Stomach smooth muscle (tissue), 2 donors: Measurements from ENCODE around the gene SELPLG.
A peak's percentile ranks its signal among the peaks of the same experiment; 100 is the strongest.
"Not testable (repeated sequence)": the region's sequence is repeated elsewhere in the genome, so short reads cannot be mapped to it uniquely, and the experiment has no call there.

Source experiments
- H3K27ac ChIP-seq: one replicate; pipeline ENCODE4 v1.7.0; 2013; ENCODE audit warnings: mild to moderate bottlenecking, low read length, inconsistent platforms
- H3K27me3 ChIP-seq, 2 donors: one replicate each; pipeline ENCODE4 v1.7.0; 2013; ENCODE audit warnings: low read length in 2 of 2; ENCODE audit not compliant: insufficient read depth in 2 of 2, control insufficient read depth in 1 of 2
- H3K36me3 ChIP-seq, 2 donors: one replicate each; pipeline ENCODE4 v1.7.0; 2013; ENCODE audit warnings: low read length in 2 of 2; ENCODE audit not compliant: control insufficient read depth in 2 of 2, insufficient read depth in 2 of 2
- H3K4me1 ChIP-seq: one replicate; pipeline ENCODE4 v1.7.0; 2013; ENCODE audit warnings: low read length; ENCODE audit not compliant: control insufficient read depth, insufficient read depth
- H3K4me3 ChIP-seq, 2 donors: one replicate each; pipeline ENCODE4 v1.7.0; 2013; ENCODE audit warnings: low read length in 2 of 2
- H3K9ac ChIP-seq, 2 donors: one replicate each; pipeline ENCODE4 v1.7.0; 2013; ENCODE audit warnings: low read length in 2 of 2, mild to moderate bottlenecking in 1 of 2
- H3K9me3 ChIP-seq, 2 donors: one replicate each; pipeline ENCODE4 v1.7.0; 2013; ENCODE audit warnings: low read length in 2 of 2; ENCODE audit not compliant: control insufficient read depth in 2 of 2
- donor health status: healthy.
- donor health status: Pancreatic carcinoma.

SELPLG gene

DNA sequence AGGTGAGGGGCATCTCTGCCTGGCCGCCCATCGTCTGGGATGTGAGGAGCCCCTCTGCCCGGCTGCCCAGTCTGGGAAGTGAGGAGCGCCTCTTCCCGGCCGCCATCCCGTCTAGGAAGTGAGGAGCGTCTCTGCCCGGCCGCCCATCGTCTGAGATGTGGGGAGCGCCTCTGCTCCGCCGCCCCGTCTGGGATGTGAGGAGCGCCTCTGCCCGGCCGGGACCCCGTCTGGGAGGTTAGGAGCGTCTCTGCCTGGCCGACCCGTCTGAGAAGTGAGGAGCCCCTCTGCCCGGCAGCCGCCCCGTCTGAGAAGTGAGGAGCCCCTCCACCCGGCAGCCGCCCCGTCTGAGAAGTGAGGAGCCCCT is 22.1 kb upstream of the SELPLG start:
- Histone ChIP-seq H3K36me3 (peaks cover 32 to 42% of the 10 kb centered on the region in 2 donors), H3K4me1 (peaks cover 21% of the 10 kb centered on the region)
- H3K9ac ChIP-seq, H3K27ac ChIP-seq, H3K9me3 ChIP-seq, H3K27me3 ChIP-seq, H3K4me3 ChIP-seq: not testable (repeated sequence)

DNA sequence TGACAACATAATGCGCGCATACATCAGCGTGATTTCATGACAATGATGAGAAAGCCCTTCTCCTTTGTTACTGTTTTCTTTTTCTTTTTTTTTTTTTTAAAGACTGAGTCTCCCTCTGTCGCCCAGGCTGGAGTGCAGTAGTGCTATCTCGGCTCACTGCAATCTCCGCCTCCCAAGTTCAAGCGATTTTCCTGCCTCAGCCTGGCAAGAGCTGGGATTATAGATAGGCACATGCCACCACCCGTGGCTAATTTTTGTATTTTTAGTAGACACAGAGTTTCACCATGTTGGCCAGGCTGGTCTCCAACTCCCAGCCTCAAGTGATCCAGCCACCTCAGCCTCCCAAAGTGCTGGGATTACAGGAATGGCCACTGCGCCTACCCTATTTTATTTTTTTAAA is 20.9 kb upstream of the SELPLG start:
- not testable (repeated sequence) for H3K9me3 ChIP-seq, H3K4me3 ChIP-seq, H3K27ac ChIP-seq, H3K9ac ChIP-seq, H3K27me3 ChIP-seq
- peaks cover 21% of the 10 kb centered on the region for H3K4me1 ChIP-seq
- H3K36me3 ChIP-seq: peaks cover 34 to 41% of the 10 kb centered on the region in 2 donors

GRCh38 chr12:108653922-108654321 is 20.2 kb upstream of the SELPLG start:
- Histone ChIP-seq H3K27ac (no peak overlapping the region), H3K9me3 (no peaks in the 10 kb centered on the region), H3K9ac (no peak overlapping the region), H3K27me3 (no peaks in the 10 kb centered on the region), H3K4me1 (peaks cover 16% of the 10 kb centered on the region), H3K4me3 (no peak overlapping the region), H3K36me3 (peaks cover 38 to 47% of the 10 kb centered on the region in 2 donors)

- H3K36me3 ChIP-seq: peaks cover 40 to 50% of the 10 kb centered on the region in 2 donors
These were observed 19.4 kb upstream of the SELPLG start for GRCh38 chr12:108653082-108653516.

GRCh38 chr12:108650083-108650482 is 16.4 kb upstream of the SELPLG start:
- Histone ChIP-seq H3K27ac (no peak overlapping the region), H3K4me3 (no peak overlapping the region), H3K4me1 (peaks cover 14% of the 10 kb centered on the region), H3K9me3 (no peaks in the 10 kb centered on the region), H3K27me3 (no peaks in the 10 kb centered on the region), H3K9ac (no peak overlapping the region), H3K36me3 (peaks cover 49 to 65% of the 10 kb centered on the region in 2 donors)

More at GRCh38 chr12:108653082-108653516, 19.4 kb upstream of the SELPLG start:
- Histone ChIP-seq H3K27ac (no peak overlapping the region), H3K9ac (no peak overlapping the region), H3K9me3 (no peaks in the 10 kb centered on the region), H3K27me3 (no peaks in the 10 kb centered on the region), H3K4me3 (no peak overlapping the region), H3K4me1 (peaks cover 10% of the 10 kb centered on the region)

DNA sequence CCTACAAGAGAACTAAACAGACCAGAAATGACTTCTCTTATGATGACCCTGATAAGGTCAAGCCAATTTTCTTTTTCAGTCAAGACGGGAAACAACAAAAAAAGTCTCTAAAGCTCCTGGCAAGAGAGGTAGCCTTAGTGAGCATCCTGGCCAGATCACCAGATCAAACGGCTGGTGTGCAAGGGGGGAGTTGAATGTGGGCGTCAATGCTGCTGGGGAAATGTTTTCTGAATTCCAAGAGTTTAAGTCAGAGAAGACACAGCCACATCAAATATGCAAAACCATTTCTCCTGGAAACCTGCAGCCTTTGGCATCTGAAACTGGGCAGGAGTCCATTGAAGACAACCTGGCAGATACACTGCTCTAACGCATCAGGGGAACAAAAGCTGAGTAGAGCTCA is 16.0 kb upstream of the SELPLG start:
- no peaks in the 10 kb centered on the region for H3K27me3 ChIP-seq
- H3K9ac ChIP-seq: peak overlapping the region in 1 of 2 donors; percentile 11
- H3K4me3 ChIP-seq: no peak overlapping the region
- no peaks in the 10 kb centered on the region for H3K9me3 ChIP-seq
- no peak overlapping the region for H3K27ac ChIP-seq
- H3K36me3 ChIP-seq: peaks cover 51 to 67% of the 10 kb centered on the region in 2 donors
- peaks cover 17% of the 10 kb centered on the region for H3K4me1 ChIP-seq

DNA sequence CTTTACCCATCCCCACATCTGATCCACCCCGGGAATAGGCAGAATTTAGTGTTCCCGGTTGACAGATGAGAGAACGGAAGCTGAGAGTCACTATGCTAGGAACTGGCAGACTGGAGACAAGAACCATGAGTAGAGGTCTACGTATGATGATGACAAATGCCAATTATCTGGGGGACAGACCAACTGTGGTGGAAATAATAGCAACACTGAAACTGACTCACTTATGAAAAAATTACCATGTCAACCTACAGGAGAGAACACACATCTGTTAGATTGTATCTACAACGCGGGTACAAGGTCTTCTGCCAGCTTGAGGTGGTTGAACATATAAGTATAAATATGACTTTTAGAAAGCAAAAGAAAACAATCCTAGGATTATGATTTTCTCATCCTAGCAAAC is 15.4 kb upstream of the SELPLG start:
- H3K4me1 ChIP-seq: peaks cover 22% of the 10 kb centered on the region
- H3K9me3 ChIP-seq: no peaks in the 10 kb centered on the region
- H3K36me3 ChIP-seq: peaks cover 56 to 72% of the 10 kb centered on the region in 2 donors
- H3K4me3 ChIP-seq: no peak overlapping the region
- H3K9ac ChIP-seq: peak overlapping the region in 1 of 2 donors; percentile 11
- no peak overlapping the region for H3K27ac ChIP-seq
- H3K27me3 ChIP-seq: no peaks in the 10 kb centered on the region

- Histone ChIP-seq H3K9me3 (no peaks in the 10 kb centered on the region), H3K36me3 (peaks cover 51 to 68% of the 10 kb centered on the region in 2 donors), H3K4me3 (no peak overlapping the region), H3K27me3 (no peaks in the 10 kb centered on the region), H3K4me1 (peaks cover 21% of the 10 kb centered on the region), H3K27ac (peak overlapping the region; percentile 41), H3K9ac (no peak overlapping the region)
These were observed 14.7 kb upstream of the SELPLG start for GRCh38 chr12:108648371-108648770.

- no peak overlapping the region for H3K4me3 ChIP-seq
- H3K4me1 ChIP-seq: peaks cover 21% of the 10 kb centered on the region
- H3K9ac ChIP-seq: no peak overlapping the region
- H3K27ac ChIP-seq: peak overlapping the region; percentile 41
- H3K36me3 ChIP-seq: peaks cover 51 to 64% of the 10 kb centered on the region in 2 donors
- no peaks in the 10 kb centered on the region for H3K27me3 ChIP-seq
- no peaks in the 10 kb centered on the region for H3K9me3 ChIP-seq
These were observed 14.0 kb upstream of the SELPLG start for GRCh38 chr12:108647585-108648287.

GRCh38 chr12:108646600-108647579 is 13.2 kb upstream of the SELPLG start:
- Histone ChIP-seq H3K9me3 (no peaks in the 10 kb centered on the region), H3K4me3 (no peak overlapping the region), H3K27ac (peak overlapping the region; percentile 46), H3K36me3 (peaks cover 48 to 56% of the 10 kb centered on the region in 2 donors), H3K9ac (no peak overlapping the region), H3K27me3 (no peaks in the 10 kb centered on the region), H3K4me1 (peaks cover 24% of the 10 kb centered on the region)
